SK-N-SH (cell line): Measurements from ENCODE around the gene FSHR. TPM values are rescaled to one million over a fixed set of nuclear protein-coding genes. Genes with fewer than 3 reads are reported as not detected.
A peak's percentile ranks its signal among the peaks of the same experiment; 100 is the strongest.

Source experiments
- CTCF ChIA-PET: fragments of 300-600, 350-600 bp; formaldehyde crosslinking; extraction: SDS; loops from one replicate; lab custom pipeline; 2021; lab: Yijun Ruan, JAX
- POLR2A ChIA-PET: fragments of 350-600 bp; sonication (Branson Sonifier 250); formaldehyde crosslinking; extraction: SDS; loops from one replicate; lab custom pipeline; 2020; ENCODE audit warnings: antibody characterized with exemption, inconsistent platforms; lab: Yijun Ruan, JAX
- DNase-seq: peaks from one replicate; pipeline ENCODE4 v3.0.0; 2012
- H2AFZ ChIP-seq: fragments of 200-600 bp; sonication (generic); 2 replicates; pipeline ENCODE4 v1.8.1; 2016; ENCODE audit warnings: antibody characterized with exemption, mild to moderate bottlenecking, low read depth
- H3F3A ChIP-seq: fragments of 200-600 bp; sonication (generic); replicated peaks from 2 replicates; pipeline ENCODE3; 2016; ENCODE audit warnings: antibody characterized with exemption, mild to moderate bottlenecking; ENCODE audit not compliant: insufficient read depth
- H3K27ac ChIP-seq, 2 experiments: fragments of 200-500 bp in 1 of 2; fragments of 200-600 bp in 1 of 2; sonication (Bioruptor generic) in 1 of 2; sonication (generic), shearing (Covaris generic) in 1 of 2; 2 replicates each; pipeline versions ENCODE4 v1.5.1 to v1.6.1; 2014 to 2016; ENCODE audit warnings: low read depth in 2 of 2, inconsistent platforms in 1 of 2, low read length in 1 of 2, mild to moderate bottlenecking in 1 of 2, mixed read lengths in 1 of 2
- H3K27me3 ChIP-seq: fragments of 200-600 bp; sonication (generic), shearing (Covaris generic); 2 replicates; pipeline ENCODE4 v1.6.1; 2016; ENCODE audit warnings: mixed run types; ENCODE audit not compliant: insufficient read depth
- H3K36me3 ChIP-seq, 2 experiments: fragments of 200-500 bp in 1 of 2; fragments of 200-600 bp in 1 of 2; sonication (Bioruptor generic) in 1 of 2; sonication (generic) in 1 of 2; replicated peaks in 1 of 2; 2 replicates each; pipeline versions ENCODE3 to v1.5.1; 2014 to 2016; ENCODE audit warnings: low read length in 1 of 2, mild to moderate bottlenecking in 1 of 2; ENCODE audit not compliant: insufficient read depth in 2 of 2, control insufficient read depth in 1 of 2
- H3K4me1 ChIP-seq, 2 experiments: fragments of 200-500 bp in 1 of 2; fragments of 200-600 bp in 1 of 2; sonication (Bioruptor generic) in 1 of 2; sonication (generic), shearing (Covaris generic) in 1 of 2; 2 replicates each; pipeline versions ENCODE4 v1.5.1 to v1.6.1; 2014 to 2016; ENCODE audit warnings: low read depth in 1 of 2, low read length in 1 of 2, mixed run types in 1 of 2; ENCODE audit not compliant: insufficient read depth in 2 of 2, control insufficient read depth in 1 of 2
- H3K4me2 ChIP-seq: fragments of 200-600 bp; sonication (generic), shearing (Covaris generic); 2 replicates; pipeline ENCODE4 v1.6.1; 2017; ENCODE audit warnings: mixed run types
- H3K4me3 ChIP-seq, 2 experiments: fragments of 200-500 bp in 1 of 2; fragments of 200-600 bp in 1 of 2; sonication (Bioruptor generic) in 1 of 2; sonication (generic), shearing (Covaris generic) in 1 of 2; 2 replicates each; pipeline versions ENCODE4 v1.5.1 to v1.8.1; 2014 to 2016; ENCODE audit warnings: low read depth in 2 of 2, inconsistent platforms in 1 of 2, low read length in 1 of 2, mild to moderate bottlenecking in 1 of 2, mixed read lengths in 1 of 2, moderate library complexity in 1 of 2
- H3K79me2 ChIP-seq: fragments of 200-600 bp; sonication (generic); 2 replicates; pipeline ENCODE4 v1.8.1; 2017; ENCODE audit warnings: mild to moderate bottlenecking; ENCODE audit not compliant: insufficient read depth
- H3K9ac ChIP-seq: fragments of 200-600 bp; sonication (generic); 2 replicates; pipeline ENCODE4 v1.6.1; 2017; ENCODE audit warnings: mixed run types
- H3K9me2 ChIP-seq: fragments of 200-600 bp; sonication (generic); 2 replicates; pipeline ENCODE4 v1.6.1; 2017; ENCODE audit warnings: mixed run types
- H3K9me3 ChIP-seq: fragments of 200-600 bp; sonication (generic); 2 replicates; pipeline ENCODE4 v1.6.1; 2017; ENCODE audit warnings: mixed run types, mild to moderate bottlenecking, moderate library complexity
- H4K20me1 ChIP-seq: fragments of 200-600 bp; sonication (generic); 2 replicates; pipeline ENCODE4 v1.6.1; 2017; ENCODE audit warnings: mild to moderate bottlenecking, mixed run types; ENCODE audit not compliant: insufficient read depth
- CHD2 ChIP-seq: fragments of 150-350 bp; IDR thresholded peaks from 2 replicates; pipeline ENCODE4 v1.6.1; 2018; ENCODE audit warnings: low read length; ENCODE audit not compliant: partially characterized antibody
- ELF1 ChIP-seq: IDR thresholded peaks from 2 replicates; pipeline ENCODE4 v1.4.0; 2012
- EP300 ChIP-seq, 2 experiments: IDR thresholded peaks; 2 replicates each; pipeline versions ENCODE4 v1.4.0 to v1.6.1; 2012; ENCODE audit warnings: borderline replicate concordance in 1 of 2, low read depth in 1 of 2, low read length in 1 of 2
- EZH2phosphoT487 ChIP-seq: fragments of 200-600 bp; sonication (generic); IDR thresholded peaks from 2 replicates; pipeline ENCODE4 v1.6.1; 2017; ENCODE audit warnings: low read depth, mixed run types, mild to moderate bottlenecking, antibody characterized with exemption, moderate library complexity, borderline replicate concordance
- FOSL2 ChIP-seq: IDR thresholded peaks from 2 replicates; pipeline ENCODE4 v1.4.0; 2012; ENCODE audit warnings: low read depth, mild to moderate bottlenecking, moderate library complexity, borderline replicate concordance
- FOXM1 ChIP-seq: IDR thresholded peaks from 2 replicates; pipeline ENCODE4 v1.4.0; 2012; ENCODE audit warnings: low read depth, mild to moderate bottlenecking
- GABPA ChIP-seq: IDR thresholded peaks from 2 replicates; pipeline ENCODE4 v1.4.0; 2012; ENCODE audit warnings: low read depth, mild to moderate bottlenecking
- JUND ChIP-seq: IDR thresholded peaks from 2 replicates; pipeline ENCODE4 v1.4.0; 2012
- MEF2A ChIP-seq: IDR thresholded peaks from 2 replicates; pipeline ENCODE4 v1.4.0; 2012; ENCODE audit warnings: low read depth, borderline replicate concordance
- NRF1 ChIP-seq: IDR thresholded peaks from 2 replicates; pipeline ENCODE4 v1.6.1; 2012; ENCODE audit warnings: low read depth, mild to moderate bottlenecking, low read length
- RAD21 ChIP-seq: IDR thresholded peaks from 2 replicates; pipeline ENCODE4 v1.6.1; 2012; ENCODE audit warnings: mild to moderate bottlenecking, low read length
- RXRA ChIP-seq: IDR thresholded peaks from 2 replicates; pipeline ENCODE4 v1.4.0; 2012; ENCODE audit warnings: low read depth, mild to moderate bottlenecking, borderline replicate concordance
- SIN3A ChIP-seq: IDR thresholded peaks from 2 replicates; pipeline ENCODE4 v1.6.1; 2012; ENCODE audit warnings: low read depth, mild to moderate bottlenecking, low read length, moderate library complexity, borderline replicate concordance
- SMC3 ChIP-seq: IDR thresholded peaks from 2 replicates; pipeline ENCODE4 v1.6.1; 2012; ENCODE audit warnings: low read depth, low read length, improper control_type of control experiment
- TAF1 ChIP-seq: IDR thresholded peaks from 2 replicates; pipeline ENCODE4 v1.6.1; 2012; ENCODE audit warnings: low read depth, mild to moderate bottlenecking, low read length, moderate library complexity, borderline replicate concordance
- TEAD4 ChIP-seq: IDR thresholded peaks from 2 replicates; pipeline ENCODE4 v1.4.0; 2012; ENCODE audit warnings: mild to moderate bottlenecking, borderline replicate concordance; ENCODE audit not compliant: insufficient read depth
- YY1 ChIP-seq: IDR thresholded peaks from 2 replicates; pipeline ENCODE4 v1.4.0; 2012; ENCODE audit warnings: low read depth, mild to moderate bottlenecking
- WGBS: methylation state at CpG from one replicate; pipeline ENCODE4 v1.1.6; 2017; ENCODE audit warnings: low lambda C conversion rate; 5-methylcytosine and 5-hydroxymethylcytosine counted together
- polyA plus RNA-seq, 3 experiments: library from polyadenylated mRNA; depleted of rRNA; stranded (reverse); fragments of >200 nt; gene quantifications; 2 replicates each; pipeline ENCODE4 v1.2.3, GENCODE V29; 2012
- TF ChIP-seq, protein P1 (sequence below): fragments of 200-600 bp; sonication (generic); IDR thresholded peaks from 2 replicates; pipeline ENCODE4 v1.6.1; 2017; ENCODE audit warnings: antibody characterized with exemption, mild to moderate bottlenecking, moderate library complexity
- TF ChIP-seq, protein P2 (sequence below): IDR thresholded peaks from 2 replicates; pipeline ENCODE4 v1.4.0; 2012; ENCODE audit warnings: low read depth, borderline replicate concordance
- TF ChIP-seq, protein P3 (sequence below): IDR thresholded peaks from 2 replicates; pipeline ENCODE4; 2012
- TF ChIP-seq, protein P4 (sequence below): fragments of 150-350 bp; IDR thresholded peaks from 2 replicates; pipeline ENCODE4 v1.6.1; 2017; ENCODE audit warnings: antibody characterized with exemption, low read length, low read depth, borderline replicate concordance
- TF ChIP-seq, protein P5 (sequence below): fragments of 150-350 bp; IDR thresholded peaks from 2 replicates; pipeline ENCODE4 v1.6.1; 2016; ENCODE audit warnings: mild to moderate bottlenecking, low read depth, low read length
- TF ChIP-seq, protein P6 (sequence below): IDR thresholded peaks from 2 replicates; pipeline ENCODE4 v1.4.0; 2012; ENCODE audit warnings: low read depth, borderline replicate concordance
- TF ChIP-seq, protein P7 (sequence below): IDR thresholded peaks from 2 replicates; pipeline ENCODE4 v1.4.0; 2012; ENCODE audit warnings: low read depth

The FSHR gene
- polyA plus RNA-seq, 1 of the 3 experiments (the other 2 are of a cell fraction): not detected

DNA sequence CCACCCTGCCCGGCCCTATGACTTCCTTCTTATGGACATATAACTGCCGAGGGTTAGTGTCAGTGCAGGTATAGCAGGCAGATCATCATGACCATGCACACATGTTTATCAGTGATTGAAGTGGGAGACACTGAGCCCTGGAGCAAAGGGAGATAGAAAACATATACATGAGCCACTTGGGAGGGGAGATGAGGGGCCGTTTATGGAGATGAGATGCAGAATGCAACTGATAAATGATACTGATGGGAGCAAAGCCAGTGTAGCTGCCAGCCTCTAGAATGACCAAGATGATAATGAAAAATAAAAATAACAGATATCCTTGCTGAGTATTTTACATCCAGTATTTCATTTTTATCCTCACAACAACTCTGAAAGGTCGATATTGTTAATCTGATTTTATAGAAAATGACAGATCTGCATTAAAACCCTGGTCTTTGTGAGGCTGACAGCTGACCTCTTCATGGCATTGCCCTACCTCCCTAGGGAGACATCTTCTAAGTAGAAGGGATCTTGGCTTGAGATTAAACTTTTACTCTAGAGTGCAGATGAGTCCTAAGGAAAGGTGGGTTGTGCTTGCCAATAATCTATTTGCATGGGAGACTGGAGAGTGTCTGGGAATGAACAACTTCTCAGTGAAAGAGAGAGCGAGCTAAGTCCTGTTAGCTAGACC is 220.4 kb downstream of the FSHR start:
- no peaks in the 10 kb centered on the region for H3K79me2 ChIP-seq
- H3K4me2 ChIP-seq: no peak overlapping the region
- 19% methylated on average over 5 of the region's 5 CpGs for WGBS
- H3K9me2 ChIP-seq: no peaks in the 10 kb centered on the region
- no peak overlapping the region; a peak in 1 of 4 replicates for H3K27ac ChIP-seq
- peaks cover 0 to 4% of the 10 kb centered on the region in 2 experiments; a peak in 1 of 4 replicates for H3K4me1 ChIP-seq
- H3K4me3 ChIP-seq: no peak overlapping the region
- H3K27me3 ChIP-seq: no peaks in the 10 kb centered on the region
- no peaks in the 10 kb centered on the region for H3F3A ChIP-seq
- no peak overlapping the region for H3K9ac ChIP-seq
- no peaks in the 10 kb centered on the region for H4K20me1 ChIP-seq
- H3K9me3 ChIP-seq: no peaks in the 10 kb centered on the region
- H3K36me3 ChIP-seq: no peaks in the 10 kb centered on the region
- CTCF ChIA-PET: interaction anchor here (1.8 kb wide), 1 partner anchor 12 kb away, joined by 8 read pairs; no protein-coding TSS in a partner anchor
- POLR2A ChIA-PET: no interaction called here
- H2AFZ ChIP-seq: no peak overlapping the region
- DNase-seq: peak; percentile 77
- TF ChIP-seq JUND (no peak), SIN3A (no peak), CHD2 (peak; percentile 48), EZH2phosphoT487 (no peak), TAF1 (no peak), EP300 (IDR thresholded peaks at IDR 0.05; ENCODE audit: borderline replicate concordance in 1 of 2, low read depth in 1 of 2, low read length in 1 of 2) (peak in 1 of 2 experiments; percentile 67; a peak in 2 of 4 replicates), RAD21 (no peak), RXRA (no peak), FOXM1 (no peak), SMC3 (no peak), ELF1 (no peak), FOSL2 (no peak), MEF2A (no peak), TEAD4 (no peak), YY1 (no peak), NRF1 (no peak), GABPA (no peak)
- TF ChIP-seq, protein P1, sequence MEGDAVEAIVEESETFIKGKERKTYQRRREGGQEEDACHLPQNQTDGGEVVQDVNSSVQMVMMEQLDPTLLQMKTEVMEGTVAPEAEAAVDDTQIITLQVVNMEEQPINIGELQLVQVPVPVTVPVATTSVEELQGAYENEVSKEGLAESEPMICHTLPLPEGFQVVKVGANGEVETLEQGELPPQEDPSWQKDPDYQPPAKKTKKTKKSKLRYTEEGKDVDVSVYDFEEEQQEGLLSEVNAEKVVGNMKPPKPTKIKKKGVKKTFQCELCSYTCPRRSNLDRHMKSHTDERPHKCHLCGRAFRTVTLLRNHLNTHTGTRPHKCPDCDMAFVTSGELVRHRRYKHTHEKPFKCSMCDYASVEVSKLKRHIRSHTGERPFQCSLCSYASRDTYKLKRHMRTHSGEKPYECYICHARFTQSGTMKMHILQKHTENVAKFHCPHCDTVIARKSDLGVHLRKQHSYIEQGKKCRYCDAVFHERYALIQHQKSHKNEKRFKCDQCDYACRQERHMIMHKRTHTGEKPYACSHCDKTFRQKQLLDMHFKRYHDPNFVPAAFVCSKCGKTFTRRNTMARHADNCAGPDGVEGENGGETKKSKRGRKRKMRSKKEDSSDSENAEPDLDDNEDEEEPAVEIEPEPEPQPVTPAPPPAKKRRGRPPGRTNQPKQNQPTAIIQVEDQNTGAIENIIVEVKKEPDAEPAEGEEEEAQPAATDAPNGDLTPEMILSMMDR: no peak
- TF ChIP-seq, protein P2, sequence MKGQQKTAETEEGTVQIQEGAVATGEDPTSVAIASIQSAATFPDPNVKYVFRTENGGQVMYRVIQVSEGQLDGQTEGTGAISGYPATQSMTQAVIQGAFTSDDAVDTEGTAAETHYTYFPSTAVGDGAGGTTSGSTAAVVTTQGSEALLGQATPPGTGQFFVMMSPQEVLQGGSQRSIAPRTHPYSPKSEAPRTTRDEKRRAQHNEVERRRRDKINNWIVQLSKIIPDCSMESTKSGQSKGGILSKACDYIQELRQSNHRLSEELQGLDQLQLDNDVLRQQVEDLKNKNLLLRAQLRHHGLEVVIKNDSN: no peak
- TF ChIP-seq, protein P3, sequence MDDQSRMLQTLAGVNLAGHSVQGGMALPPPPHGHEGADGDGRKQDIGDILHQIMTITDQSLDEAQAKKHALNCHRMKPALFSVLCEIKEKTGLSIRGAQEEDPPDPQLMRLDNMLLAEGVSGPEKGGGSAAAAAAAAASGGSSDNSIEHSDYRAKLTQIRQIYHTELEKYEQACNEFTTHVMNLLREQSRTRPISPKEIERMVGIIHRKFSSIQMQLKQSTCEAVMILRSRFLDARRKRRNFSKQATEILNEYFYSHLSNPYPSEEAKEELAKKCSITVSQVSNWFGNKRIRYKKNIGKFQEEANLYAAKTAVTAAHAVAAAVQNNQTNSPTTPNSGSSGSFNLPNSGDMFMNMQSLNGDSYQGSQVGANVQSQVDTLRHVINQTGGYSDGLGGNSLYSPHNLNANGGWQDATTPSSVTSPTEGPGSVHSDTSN: no peak
- TF ChIP-seq, protein P4, sequence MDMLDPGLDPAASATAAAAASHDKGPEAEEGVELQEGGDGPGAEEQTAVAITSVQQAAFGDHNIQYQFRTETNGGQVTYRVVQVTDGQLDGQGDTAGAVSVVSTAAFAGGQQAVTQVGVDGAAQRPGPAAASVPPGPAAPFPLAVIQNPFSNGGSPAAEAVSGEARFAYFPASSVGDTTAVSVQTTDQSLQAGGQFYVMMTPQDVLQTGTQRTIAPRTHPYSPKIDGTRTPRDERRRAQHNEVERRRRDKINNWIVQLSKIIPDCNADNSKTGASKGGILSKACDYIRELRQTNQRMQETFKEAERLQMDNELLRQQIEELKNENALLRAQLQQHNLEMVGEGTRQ: no peak
- TF ChIP-seq, protein P5, sequence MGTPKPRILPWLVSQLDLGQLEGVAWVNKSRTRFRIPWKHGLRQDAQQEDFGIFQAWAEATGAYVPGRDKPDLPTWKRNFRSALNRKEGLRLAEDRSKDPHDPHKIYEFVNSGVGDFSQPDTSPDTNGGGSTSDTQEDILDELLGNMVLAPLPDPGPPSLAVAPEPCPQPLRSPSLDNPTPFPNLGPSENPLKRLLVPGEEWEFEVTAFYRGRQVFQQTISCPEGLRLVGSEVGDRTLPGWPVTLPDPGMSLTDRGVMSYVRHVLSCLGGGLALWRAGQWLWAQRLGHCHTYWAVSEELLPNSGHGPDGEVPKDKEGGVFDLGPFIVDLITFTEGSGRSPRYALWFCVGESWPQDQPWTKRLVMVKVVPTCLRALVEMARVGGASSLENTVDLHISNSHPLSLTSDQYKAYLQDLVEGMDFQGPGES: no peak
- TF ChIP-seq, protein P6, sequence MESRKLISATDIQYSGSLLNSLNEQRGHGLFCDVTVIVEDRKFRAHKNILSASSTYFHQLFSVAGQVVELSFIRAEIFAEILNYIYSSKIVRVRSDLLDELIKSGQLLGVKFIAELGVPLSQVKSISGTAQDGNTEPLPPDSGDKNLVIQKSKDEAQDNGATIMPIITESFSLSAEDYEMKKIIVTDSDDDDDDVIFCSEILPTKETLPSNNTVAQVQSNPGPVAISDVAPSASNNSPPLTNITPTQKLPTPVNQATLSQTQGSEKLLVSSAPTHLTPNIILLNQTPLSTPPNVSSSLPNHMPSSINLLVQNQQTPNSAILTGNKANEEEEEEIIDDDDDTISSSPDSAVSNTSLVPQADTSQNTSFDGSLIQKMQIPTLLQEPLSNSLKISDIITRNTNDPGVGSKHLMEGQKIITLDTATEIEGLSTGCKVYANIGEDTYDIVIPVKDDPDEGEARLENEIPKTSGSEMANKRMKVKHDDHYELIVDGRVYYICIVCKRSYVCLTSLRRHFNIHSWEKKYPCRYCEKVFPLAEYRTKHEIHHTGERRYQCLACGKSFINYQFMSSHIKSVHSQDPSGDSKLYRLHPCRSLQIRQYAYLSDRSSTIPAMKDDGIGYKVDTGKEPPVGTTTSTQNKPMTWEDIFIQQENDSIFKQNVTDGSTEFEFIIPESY: no peak
- TF ChIP-seq, protein P7, sequence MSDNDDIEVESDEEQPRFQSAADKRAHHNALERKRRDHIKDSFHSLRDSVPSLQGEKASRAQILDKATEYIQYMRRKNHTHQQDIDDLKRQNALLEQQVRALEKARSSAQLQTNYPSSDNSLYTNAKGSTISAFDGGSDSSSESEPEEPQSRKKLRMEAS: no peak
